ENCODE results near the gene ZNF516. TPM values are rescaled to one million over a fixed set of nuclear protein-coding genes. Genes with fewer than 3 reads are reported as not detected.

Gene ZNF516
- total and polyA plus RNA-seq, 2 experiments from 2014 or later = 17.8 to 29.4 TPM

GRCh38 chr18:76498064-76498463, 3.0 kb upstream of the ZNF516 start:
- no peak for DNase-seq
- no peaks in the 10 kb centered on the region for H3K9me3 ChIP-seq (ENCODE audit: low read depth)
- H3K9me2 ChIP-seq (ENCODE audit: insufficient read depth) = no peaks in the 10 kb centered on the region
- H3F3A ChIP-seq (ENCODE audit: insufficient read depth) = peaks cover 23% of the 10 kb centered on the region
- no peak overlapping the region for H3K4me3 ChIP-seq
- no peak for TF ChIP-seq EZH2phosphoT487 (IDR thresholded peaks at IDR 0.05; ENCODE audit: insufficient read depth, low read depth)
- no peak for TF ChIP-seq EZH2 (IDR thresholded peaks at IDR 0.05; ENCODE audit: insufficient read depth, poor library complexity, severe bottlenecking)
- no peaks in the 10 kb centered on the region for H3K79me2 ChIP-seq (ENCODE audit: insufficient read depth)
- 24% methylated on average over 6 of the region's 6 CpGs for WGBS, 2 experiments (ENCODE audit: low coverage in 1 of 2, low lambda C conversion rate in 2 of 2, missing lambda C conversion rate in 2 of 2)
- no peak overlapping the region for H3K27ac ChIP-seq
- H3K9ac ChIP-seq = no peak overlapping the region
- H3K27me3 ChIP-seq (replicated peaks; ENCODE audit: insufficient read depth) = no peaks in the 10 kb centered on the region
- no peaks in the 10 kb centered on the region for H3K36me3 ChIP-seq (ENCODE audit: low read depth)
- H3K4me1 ChIP-seq (ENCODE audit: insufficient read depth) = no peaks in the 10 kb centered on the region
- H3K4me2 ChIP-seq (ENCODE audit: unreplicated experiment) = no peak overlapping the region
- no peaks in the 10 kb centered on the region for H4K20me1 ChIP-seq (ENCODE audit: insufficient read depth)
- H2AFZ ChIP-seq = peak overlapping the region; percentile 69
- in situ Hi-C loops (cut with MboI) = no loop called here

- H3K27ac ChIP-seq = no peak overlapping the region
Observed at GRCh38 chr18:76497021-76497420, 2.0 kb upstream of the ZNF516 start.

GRCh38 chr18:76496194-76496890, 1.3 kb upstream of the ZNF516 start:
- H3K9me3 ChIP-seq (ENCODE audit: low read depth) = no peaks in the 10 kb centered on the region
- in situ Hi-C loops (cut with MboI) = no loop called here
- peaks cover 23% of the 10 kb centered on the region for H3F3A ChIP-seq (ENCODE audit: insufficient read depth)
- H3K9ac ChIP-seq = peak overlapping the region; percentile 86
- H3K4me2 ChIP-seq (ENCODE audit: unreplicated experiment) = peak overlapping the region; percentile 51
- H3K27ac ChIP-seq = peak overlapping the region; percentile 63
- no peaks in the 10 kb centered on the region for H3K4me1 ChIP-seq (ENCODE audit: insufficient read depth)
- peak overlapping the region; percentile 89 for H3K4me3 ChIP-seq
- peaks cover 6% of the 10 kb centered on the region; the same call in 1 of the 2 replicates for H3K79me2 ChIP-seq (ENCODE audit: insufficient read depth)
- TF ChIP-seq EZH2phosphoT487 (IDR thresholded peaks at IDR 0.05; ENCODE audit: insufficient read depth, low read depth) (no peak), EZH2 (IDR thresholded peaks at IDR 0.05; ENCODE audit: insufficient read depth, poor library complexity, severe bottlenecking) (no peak)
- H3K27me3 ChIP-seq (replicated peaks; ENCODE audit: insufficient read depth) = no peaks in the 10 kb centered on the region
- H4K20me1 ChIP-seq (ENCODE audit: insufficient read depth) = no peaks in the 10 kb centered on the region
- no peaks in the 10 kb centered on the region for H3K36me3 ChIP-seq (ENCODE audit: low read depth)
- peak overlapping the region; percentile 69 for H2AFZ ChIP-seq
- no peaks in the 10 kb centered on the region for H3K9me2 ChIP-seq (ENCODE audit: insufficient read depth)
- WGBS, 2 experiments (ENCODE audit: low coverage in 1 of 2, low lambda C conversion rate in 2 of 2, missing lambda C conversion rate in 2 of 2) = 8 to 10% methylated on average over 35 to 48 of the region's 48 CpGs
- DNase-seq = peak; percentile 91

More at GRCh38 chr18:76497021-76497420, 2.0 kb upstream of the ZNF516 start:
- Histone ChIP-seq H3K27me3 (replicated peaks; ENCODE audit: insufficient read depth) (no peaks in the 10 kb centered on the region), H3K9me2 (ENCODE audit: insufficient read depth) (no peaks in the 10 kb centered on the region), H3K4me3 (no peak overlapping the region), H4K20me1 (ENCODE audit: insufficient read depth) (no peaks in the 10 kb centered on the region), H3K9me3 (ENCODE audit: low read depth) (no peaks in the 10 kb centered on the region), H3K4me2 (ENCODE audit: unreplicated experiment) (no peak overlapping the region), H3K79me2 (ENCODE audit: insufficient read depth) (0 out of 2 replicates have a peak, but pooled peaks cover 6% of the 10 kb centered on the region), H3F3A (ENCODE audit: insufficient read depth) (peaks cover 23% of the 10 kb centered on the region), H3K9ac (no peak overlapping the region), H3K36me3 (ENCODE audit: low read depth) (no peaks in the 10 kb centered on the region), H2AFZ (peak overlapping the region; percentile 69), H3K4me1 (ENCODE audit: insufficient read depth) (no peaks in the 10 kb centered on the region)
- WGBS, 2 experiments (ENCODE audit: low coverage in 1 of 2, low lambda C conversion rate in 2 of 2, missing lambda C conversion rate in 2 of 2) = 53 to 55% methylated on average over 6 of the region's 6 CpGs
- DNase-seq = no peak
- in situ Hi-C loops (cut with MboI) = no loop called here
- TF ChIP-seq EZH2 (IDR thresholded peaks at IDR 0.05; ENCODE audit: insufficient read depth, poor library complexity, severe bottlenecking) = no peak

- Histone ChIP-seq H3K4me2 (ENCODE audit: unreplicated experiment) (peak overlapping the region; percentile 100), H4K20me1 (ENCODE audit: insufficient read depth) (no peaks in the 10 kb centered on the region), H3K4me3 (peak overlapping the region; percentile 89), H3K4me1 (ENCODE audit: insufficient read depth) (no peaks in the 10 kb centered on the region), H3K9ac (peak overlapping the region; percentile 86), H3K9me3 (ENCODE audit: low read depth) (no peaks in the 10 kb centered on the region), H3K27ac (peak overlapping the region; percentile 63), H2AFZ (peak overlapping the region; percentile 94), H3K79me2 (ENCODE audit: insufficient read depth) (peaks cover 9% of the 10 kb centered on the region), H3K9me2 (ENCODE audit: insufficient read depth) (no peaks in the 10 kb centered on the region), H3K36me3 (ENCODE audit: low read depth) (no peaks in the 10 kb centered on the region), H3K27me3 (replicated peaks; ENCODE audit: insufficient read depth) (no peaks in the 10 kb centered on the region), H3F3A (ENCODE audit: insufficient read depth) (peaks cover 23% of the 10 kb centered on the region)
- no peak for TF ChIP-seq EZH2 (IDR thresholded peaks at IDR 0.05; ENCODE audit: insufficient read depth, poor library complexity, severe bottlenecking)
- TF ChIP-seq EZH2phosphoT487 (IDR thresholded peaks at IDR 0.05; ENCODE audit: insufficient read depth, low read depth) = no peak
- in situ Hi-C loops (cut with MboI) = no loop called here
- peak; percentile 79 for DNase-seq
- WGBS, 2 experiments (ENCODE audit: low coverage in 1 of 2, low lambda C conversion rate in 2 of 2, missing lambda C conversion rate in 2 of 2) = 1 to 2% methylated on average over 36 to 42 of the region's 43 CpGs
Observed at GRCh38 chr18:76495435-76496193, 572 bp upstream of the ZNF516 start.

All from GM23248 (cell line).